CD4-positive, alpha-beta T cell (primary cell): Measurements from ENCODE around the gene KRTAP12-2. TPM values are rescaled to one million over a fixed set of nuclear protein-coding genes. Genes with fewer than 3 reads are reported as not detected.

Experiments used
- ATAC-seq: fragments of 200-7000 bp; cut with Tn5 transposase; one replicate; pipeline ENCODE4 v1.10.0; 2022; ENCODE audit warnings: mild to moderate bottlenecking; ENCODE audit not compliant: poor library complexity
- CTCF ChIA-PET: fragments of 350-600 bp; sonication (Branson Sonifier 250); formaldehyde crosslinking; loops from one replicate; lab custom pipeline; 2021; ENCODE audit warnings: antibody characterized with exemption, inconsistent platforms; lab: Charles Lee
- POLR2A ChIA-PET: fragments of 350-600 bp; sonication (Branson Sonifier 250); formaldehyde crosslinking; loops from one replicate; lab custom pipeline; 2021; ENCODE audit warnings: antibody characterized with exemption, inconsistent platforms; lab: Charles Lee
- DNase-seq, 14 experiments: peaks; one replicate each; pipeline ENCODE4 v3.0.0-alpha.2; 2013 to 2020; ENCODE audit warnings: mixed read lengths in 2 of 14
- H3K27ac ChIP-seq, 2 donors: one replicate each; pipeline versions ENCODE4 v1.5.1 to v1.7.0; 2013; ENCODE audit warnings: low read length in 2 of 2, low read depth in 1 of 2, mild to moderate bottlenecking in 1 of 2
- H3K27me3 ChIP-seq, 2 experiments: 1 replicate in 1 of 2; 2 replicates in 1 of 2; pipeline versions ENCODE4 v1.6.1 to v1.7.0; 2013; ENCODE audit warnings: low read length in 2 of 2, control low read depth in 1 of 2, mild to moderate bottlenecking in 1 of 2, moderate library complexity in 1 of 2; ENCODE audit not compliant: insufficient read depth in 2 of 2, control insufficient read depth in 1 of 2
- H3K36me3 ChIP-seq: one replicate; pipeline ENCODE4 v1.6.1; 2013; ENCODE audit warnings: low read length, control low read depth; ENCODE audit not compliant: insufficient read depth
- H3K4me1 ChIP-seq: one replicate; pipeline ENCODE4 v1.6.1; 2013; ENCODE audit warnings: low read length, control low read depth; ENCODE audit not compliant: insufficient read depth
- H3K4me3 ChIP-seq: one replicate; pipeline ENCODE4 v1.5.1; 2013; ENCODE audit warnings: mild to moderate bottlenecking, low read length, moderate library complexity
- H3K9me3 ChIP-seq, 2 experiments: 1 replicate in 1 of 2; 2 replicates in 1 of 2; pipeline versions ENCODE4 v1.6.1 to v1.7.0; 2013; ENCODE audit warnings: low read length in 2 of 2, mild to moderate bottlenecking in 2 of 2, control low read depth in 1 of 2, moderate library complexity in 1 of 2; ENCODE audit not compliant: control insufficient read depth in 1 of 2, insufficient read depth in 1 of 2
- H3K27ac Mint-ChIP-seq: one replicate; pipeline ENCODE4 v1.8.0; 2020; ENCODE audit warnings: mixed read lengths
- H3K27me3 Mint-ChIP-seq: one replicate; pipeline ENCODE4 v1.8.0; 2021; ENCODE audit warnings: mixed read lengths
- H3K36me3 Mint-ChIP-seq: one replicate; pipeline ENCODE4 v1.8.0; 2021; ENCODE audit warnings: low read depth, mixed read lengths
- H3K4me1 Mint-ChIP-seq: one replicate; pipeline ENCODE4 v1.8.0; 2021; ENCODE audit warnings: low read depth, mixed read lengths
- H3K4me3 Mint-ChIP-seq: one replicate; pipeline ENCODE4 v1.8.0; 2020; ENCODE audit warnings: mild to moderate bottlenecking, mixed read lengths
- H3K9me3 Mint-ChIP-seq: one replicate; pipeline ENCODE4 v1.8.0; 2020; ENCODE audit warnings: mixed read lengths
- CTCF ChIP-seq: fragments of 200-600 bp; IDR thresholded peaks from one replicate; pipeline ENCODE4 v1.8.0; 2022; ENCODE audit warnings: antibody characterized with exemption, mild to moderate bottlenecking
- intact Hi-C, 2 experiments: fragments of 100-400 bp; cut with DNase I in 1 of 2; cut with micrococcal nuclease in 1 of 2; formaldehyde crosslinking; loops; one replicate each; pipeline versions ENCODE4 v1.15.1 to v1.9.0; 2023 to 2025; cut with DNase I, micrococcal nuclease
- total RNA-seq, 174 experiments: library from RNA in 2 of 174; stranded (reverse) in 2 of 174; gene quantifications; one replicate each; pipeline ENCODE4 v1.2.3 and lab custom pipeline; 2021 to 2026

KRTAP12-2 gene
- total RNA-seq, 2 experiments from 2014 or later, result not detected

GRCh38 chr21:44710756-44711326, 44.1 kb upstream of the KRTAP12-2 start:
- peak overlapping the region; percentile 0 for H3K4me3 ChIP-seq
- peaks cover 39% of the 10 kb centered on the region for H3K4me1 Mint-ChIP-seq
- no peak overlapping the region for H3K27ac ChIP-seq
- H3K4me1 ChIP-seq, result peaks cover 54% of the 10 kb centered on the region
- no peaks in the 10 kb centered on the region for H3K36me3 ChIP-seq
- intact Hi-C loops, result no loop called here
- POLR2A ChIA-PET, result interaction anchor here (1.2 to 3.2 kb wide), 3 partner anchors 8 to 92 kb away, joined by 5 to 18 read pairs (median 5); partner anchors contain the start of gene KRTAP12-3
- peaks cover 93% of the 10 kb centered on the region for H3K27me3 Mint-ChIP-seq
- H3K9me3 Mint-ChIP-seq, result no peaks in the 10 kb centered on the region
- H3K9me3 ChIP-seq, result peaks cover 6 to 48% of the 10 kb centered on the region in 2 experiments
- ATAC-seq (peak; percentile 28), DNase-seq (peak in 3 of 14 experiments; percentile 13 to 32 (median 20))
- H3K4me3 Mint-ChIP-seq, result peak overlapping the region; percentile 48
- H3K36me3 Mint-ChIP-seq, result no peaks in the 10 kb centered on the region
- H3K27me3 ChIP-seq, result peaks cover 74 to 82% of the 10 kb centered on the region in 2 experiments
- no peak overlapping the region for H3K27ac Mint-ChIP-seq
- TF ChIP-seq CTCF, result no peak
- CTCF ChIA-PET, result interaction anchor here (1.0 kb wide), 1 partner anchor 31 kb away, joined by 3 read pairs; no protein-coding TSS in a partner anchor

GRCh38 chr21:44710294-44710665, 43.6 kb upstream of the KRTAP12-2 start:
- Mint-ChIP-seq H3K9me3 (no peaks in the 10 kb centered on the region), H3K4me3 (peak overlapping the region; percentile 30), H3K4me1 (peaks cover 36% of the 10 kb centered on the region), H3K27ac (no peak overlapping the region), H3K27me3 (peaks cover 93% of the 10 kb centered on the region), H3K36me3 (no peaks in the 10 kb centered on the region)
- ChIA-PET POLR2A (interaction anchor here (0.8 to 3.2 kb wide), 4 partner anchors 9 to 163 kb away, joined by 4 to 18 read pairs (median 5); partner anchors contain the start of gene KRTAP12-3), CTCF (no interaction called here)
- H3K9me3 ChIP-seq, result peaks cover 7 to 50% of the 10 kb centered on the region in 2 experiments
- intact Hi-C loops, result no loop called here
- H3K4me3 ChIP-seq, result no peak overlapping the region
- DNase-seq (peak in 1 of 14 experiments; percentile 27), ATAC-seq (peak; percentile 15)
- no peak for TF ChIP-seq CTCF
- H3K27me3 ChIP-seq, result peaks cover 76 to 81% of the 10 kb centered on the region in 2 experiments
- no peak overlapping the region for H3K27ac ChIP-seq
- H3K4me1 ChIP-seq, result peaks cover 54% of the 10 kb centered on the region
- H3K36me3 ChIP-seq, result no peaks in the 10 kb centered on the region

GRCh38 chr21:44709426-44710293, 42.9 kb upstream of the KRTAP12-2 start:
- POLR2A ChIA-PET, result interaction anchor here (0.6 to 3.2 kb wide), 6 partner anchors 10 to 411 kb away, joined by 3 to 18 read pairs (median 4); partner anchors contain the start of gene KRTAP12-3
- TF ChIP-seq CTCF, result no peak

More at GRCh38 chr21:44709426-44710293, 42.9 kb upstream of the KRTAP12-2 start:
- ATAC-seq (peak; percentile 59), DNase-seq (peak in 5 of 14 experiments; percentile 32 to 47 (median 36))
- no peaks in the 10 kb centered on the region for H3K36me3 Mint-ChIP-seq
- intact Hi-C loops, result no loop called here
- Histone ChIP-seq H3K27ac (no peak overlapping the region), H3K4me1 (peaks cover 54% of the 10 kb centered on the region), H3K27me3 (peaks cover 78 to 83% of the 10 kb centered on the region in 2 experiments), H3K4me3 (peak overlapping the region; percentile 5), H3K36me3 (no peaks in the 10 kb centered on the region), H3K9me3 (peaks cover 7 to 53% of the 10 kb centered on the region in 2 experiments)
- peaks cover 30% of the 10 kb centered on the region for H3K4me1 Mint-ChIP-seq
- no peak overlapping the region for H3K27ac Mint-ChIP-seq
- H3K27me3 Mint-ChIP-seq, result peaks cover 93% of the 10 kb centered on the region
- CTCF ChIA-PET, result no interaction called here
- no peaks in the 10 kb centered on the region for H3K9me3 Mint-ChIP-seq
- peak overlapping the region; percentile 62 for H3K4me3 Mint-ChIP-seq
